SU-DHL-6 (cell line): ENCODE results near the gene MKNK2.
A peak's percentile ranks its signal among the peaks of the same experiment; 100 is the strongest.

ENCODE experiments used
- H2AFZ ChIP-seq: fragments of 200-600 bp; sonication (generic); 2 replicates; pipeline ENCODE4 v1.6.1; 2014; ENCODE audit warnings: low read depth, mild to moderate bottlenecking, moderate library complexity, mixed read lengths, antibody characterized with exemption, low read length; ENCODE audit not compliant: severe bottlenecking
- H3F3A ChIP-seq: fragments of 200-600 bp; shearing (Covaris generic); 2 replicates; pipeline ENCODE4 v1.6.0; 2016; ENCODE audit warnings: antibody characterized with exemption, mild to moderate bottlenecking; ENCODE audit not compliant: insufficient read depth
- H3K27ac ChIP-seq: fragments of 200-600 bp; sonication (generic); 2 replicates; pipeline ENCODE4 v1.5.1; 2016; ENCODE audit warnings: low read depth, mild to moderate bottlenecking, low read length, moderate library complexity, mixed read lengths
- H3K27me3 ChIP-seq: fragments of 200-600 bp; sonication (generic), shearing (Covaris generic); 2 replicates; pipeline ENCODE4 v1.6.0; 2014; ENCODE audit warnings: mild to moderate bottlenecking, low read length
- H3K36me3 ChIP-seq: fragments of 200-600 bp; sonication (generic); 2 replicates; pipeline ENCODE4 v1.6.1; 2014; ENCODE audit warnings: mild to moderate bottlenecking, low read length, mixed read lengths
- H3K4me2 ChIP-seq: fragments of 300-600, 200-600 bp; shearing (Covaris generic), sonication (generic); 2 replicates; pipeline ENCODE4 v1.6.0; 2014; ENCODE audit warnings: low read length, low read depth, mild to moderate bottlenecking; ENCODE audit not compliant: poor library complexity, severe bottlenecking
- H3K4me3 ChIP-seq: fragments of 200-600 bp; sonication (generic); 2 replicates; pipeline ENCODE4 v1.5.1; 2014; ENCODE audit warnings: antibody characterized with exemption, low read length, mild to moderate bottlenecking, mixed read lengths; ENCODE audit not compliant: insufficient read depth, poor library complexity, severe bottlenecking
- H3K79me2 ChIP-seq: fragments of 200-600 bp; sonication (generic); 2 replicates; pipeline ENCODE4 v1.6.1; 2014; ENCODE audit warnings: mild to moderate bottlenecking, low read length, moderate library complexity; ENCODE audit not compliant: insufficient read depth
- H3K9ac ChIP-seq: fragments of 200-600 bp; sonication (generic); 2 replicates; pipeline ENCODE4 v1.7.0; 2014; ENCODE audit warnings: mild to moderate bottlenecking, low read length
- H3K9me2 ChIP-seq: fragments of 200-600 bp; sonication (generic); replicated peaks from 2 replicates; pipeline ENCODE4 v1.6.1; 2014; ENCODE audit warnings: low read length; ENCODE audit not compliant: insufficient read depth
- H3K9me3 ChIP-seq: fragments of 200-600 bp; sonication (generic); 2 replicates; pipeline ENCODE4 v1.6.1; 2014; ENCODE audit warnings: low read length, mixed read lengths; ENCODE audit not compliant: insufficient read depth
- H4K20me1 ChIP-seq: fragments of 200-600 bp; sonication (generic); 2 replicates; pipeline ENCODE4 v1.6.1; 2014; ENCODE audit warnings: low read depth, mild to moderate bottlenecking, antibody characterized with exemption, low read length, moderate library complexity, mixed read lengths
- EZH2phosphoT487 ChIP-seq: fragments of 200-600 bp; sonication (generic), shearing (Covaris generic); conservative IDR thresholded peaks from 2 replicates; pipeline ENCODE4 v1.6.1; 2018; ENCODE audit warnings: mild to moderate bottlenecking, antibody characterized with exemption, low read length, moderate library complexity, mixed read lengths
- TF ChIP-seq, protein P1 (sequence below): fragments of 200-600 bp; sonication (generic); IDR thresholded peaks from one replicate; pipeline ENCODE4 v1.5.1; 2017; ENCODE audit warnings: antibody characterized with exemption, mild to moderate bottlenecking, low read length, moderate library complexity; ENCODE audit not compliant: insufficient read depth, poor library complexity, severe bottlenecking

The MKNK2 gene

DNA sequence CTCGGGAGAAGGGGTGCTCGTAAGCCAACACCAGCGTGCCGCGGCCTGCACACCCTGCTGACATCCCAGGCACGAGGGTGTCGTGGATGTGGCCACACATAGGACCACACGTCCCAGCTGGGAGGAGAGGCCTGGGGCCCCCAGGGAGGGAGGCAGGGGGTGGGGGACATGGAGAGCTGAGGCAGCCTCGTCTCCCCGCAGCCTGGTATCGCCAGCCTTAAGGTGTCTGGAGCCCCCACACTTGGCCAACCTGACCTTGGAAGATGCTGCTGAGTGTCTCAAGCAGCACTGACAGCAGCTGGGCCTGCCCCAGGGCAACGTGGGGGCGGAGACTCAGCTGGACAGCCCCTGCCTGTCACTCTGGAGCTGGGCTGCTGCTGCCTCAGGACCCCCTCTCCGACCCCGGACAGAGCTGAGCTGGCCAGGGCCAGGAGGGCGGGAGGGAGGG lies 48.0 kb upstream of the MKNK2 start:
- H3K79me2 ChIP-seq = peaks cover 23% of the 10 kb centered on the region
- TF ChIP-seq, protein P1, sequence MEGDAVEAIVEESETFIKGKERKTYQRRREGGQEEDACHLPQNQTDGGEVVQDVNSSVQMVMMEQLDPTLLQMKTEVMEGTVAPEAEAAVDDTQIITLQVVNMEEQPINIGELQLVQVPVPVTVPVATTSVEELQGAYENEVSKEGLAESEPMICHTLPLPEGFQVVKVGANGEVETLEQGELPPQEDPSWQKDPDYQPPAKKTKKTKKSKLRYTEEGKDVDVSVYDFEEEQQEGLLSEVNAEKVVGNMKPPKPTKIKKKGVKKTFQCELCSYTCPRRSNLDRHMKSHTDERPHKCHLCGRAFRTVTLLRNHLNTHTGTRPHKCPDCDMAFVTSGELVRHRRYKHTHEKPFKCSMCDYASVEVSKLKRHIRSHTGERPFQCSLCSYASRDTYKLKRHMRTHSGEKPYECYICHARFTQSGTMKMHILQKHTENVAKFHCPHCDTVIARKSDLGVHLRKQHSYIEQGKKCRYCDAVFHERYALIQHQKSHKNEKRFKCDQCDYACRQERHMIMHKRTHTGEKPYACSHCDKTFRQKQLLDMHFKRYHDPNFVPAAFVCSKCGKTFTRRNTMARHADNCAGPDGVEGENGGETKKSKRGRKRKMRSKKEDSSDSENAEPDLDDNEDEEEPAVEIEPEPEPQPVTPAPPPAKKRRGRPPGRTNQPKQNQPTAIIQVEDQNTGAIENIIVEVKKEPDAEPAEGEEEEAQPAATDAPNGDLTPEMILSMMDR = no peak
- no peak for TF ChIP-seq EZH2phosphoT487
- 0 out of 2 replicates have a peak, but pooled peaks cover 4% of the 10 kb centered on the region for H3F3A ChIP-seq
- H3K9me2 ChIP-seq = no peaks in the 10 kb centered on the region
- H2AFZ ChIP-seq = no peak overlapping the region
- H3K27me3 ChIP-seq = no peaks in the 10 kb centered on the region
- H3K4me3 ChIP-seq = no peak overlapping the region
- H4K20me1 ChIP-seq = no peaks in the 10 kb centered on the region
- H3K36me3 ChIP-seq = no peaks in the 10 kb centered on the region
- H3K9ac ChIP-seq = no peak overlapping the region
- H3K27ac ChIP-seq = no peak overlapping the region
- no peak overlapping the region for H3K4me2 ChIP-seq
- H3K9me3 ChIP-seq = no peaks in the 10 kb centered on the region

DNA sequence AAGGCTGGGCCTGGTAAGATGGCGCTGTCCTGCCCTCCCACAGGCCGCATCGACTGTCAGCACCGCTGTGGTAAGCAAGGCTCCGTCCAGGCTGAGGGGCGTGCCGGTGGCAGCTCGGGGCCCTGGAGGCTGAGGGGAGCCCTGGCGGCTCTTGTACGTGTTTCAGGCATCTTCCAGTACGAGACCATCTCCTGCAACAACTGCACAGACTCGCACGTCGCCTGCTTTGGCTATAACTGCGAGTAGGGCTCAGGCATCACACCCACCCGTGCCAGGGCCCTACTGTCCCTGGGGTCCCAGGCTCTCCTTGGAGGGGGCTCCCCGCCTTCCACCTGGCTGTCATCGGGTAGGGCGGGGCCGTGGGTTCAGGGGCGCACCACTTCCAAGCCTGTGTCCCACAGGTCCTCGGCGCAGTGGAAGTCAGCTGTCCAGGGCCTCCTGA lies 46.9 kb upstream of the MKNK2 start:
- no peak overlapping the region for H3K9ac ChIP-seq
- no peaks in the 10 kb centered on the region for H3K9me3 ChIP-seq
- H3F3A ChIP-seq = peaks cover 10% of the 10 kb centered on the region
- H3K4me2 ChIP-seq = no peak overlapping the region
- H3K36me3 ChIP-seq = no peaks in the 10 kb centered on the region
- peaks cover 31% of the 10 kb centered on the region for H3K79me2 ChIP-seq
- no peaks in the 10 kb centered on the region for H3K9me2 ChIP-seq
- no peak overlapping the region for H2AFZ ChIP-seq
- H3K27me3 ChIP-seq = no peaks in the 10 kb centered on the region
- TF ChIP-seq EZH2phosphoT487 = no peak
- TF ChIP-seq, protein P1 = no peak
- H4K20me1 ChIP-seq = no peaks in the 10 kb centered on the region
- no peak overlapping the region for H3K4me3 ChIP-seq
- 0 out of 2 replicates have a peak overlapping the region, but pooled peaks have one; percentile 26 for H3K27ac ChIP-seq

DNA sequence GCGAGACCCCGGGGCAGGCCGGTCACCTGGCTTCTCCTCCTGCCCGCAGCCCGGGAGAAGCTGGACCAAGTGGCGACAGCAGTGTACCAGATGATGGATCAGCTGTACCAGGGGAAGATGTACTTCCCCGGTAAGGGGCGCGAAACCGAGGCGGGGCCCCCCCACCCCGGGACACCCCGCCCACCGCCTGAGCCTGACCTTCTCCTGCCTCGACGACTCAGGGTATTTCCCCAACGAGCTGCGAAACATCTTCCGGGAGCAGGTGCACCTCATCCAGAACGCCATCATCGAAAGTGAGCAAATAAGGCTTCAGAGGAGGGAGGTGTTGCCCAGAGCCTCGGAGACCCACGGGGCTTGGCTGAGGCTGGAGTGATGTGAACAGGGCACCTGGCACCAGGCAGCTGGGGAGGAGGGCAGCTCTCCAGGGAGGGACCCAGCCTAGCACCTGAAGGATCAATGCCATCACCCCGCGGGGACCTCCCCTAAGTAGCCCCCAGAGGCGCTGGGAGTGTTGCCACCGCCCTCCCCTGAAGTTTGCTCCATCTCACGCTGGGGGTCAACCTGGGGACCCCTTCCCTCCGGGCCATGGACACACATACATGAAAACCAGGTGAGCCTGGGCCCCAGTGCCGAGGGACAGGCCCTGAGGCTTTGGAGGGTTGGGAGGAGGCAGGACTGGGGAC lies 46.3 kb upstream of the MKNK2 start:
- Histone ChIP-seq H3K27ac (peak overlapping the region; percentile 26; the same call in 1 of the 2 replicates), H3K9me2 (no peaks in the 10 kb centered on the region), H3K4me2 (peak overlapping the region; percentile 80), H4K20me1 (no peaks in the 10 kb centered on the region), H3K36me3 (no peaks in the 10 kb centered on the region), H3K9me3 (no peaks in the 10 kb centered on the region), H3K79me2 (peaks cover 37% of the 10 kb centered on the region), H3F3A (peaks cover 15% of the 10 kb centered on the region), H3K27me3 (no peaks in the 10 kb centered on the region), H2AFZ (no peak overlapping the region), H3K9ac (peak overlapping the region; percentile 62), H3K4me3 (peak overlapping the region; percentile 66)
- no peak for TF ChIP-seq EZH2phosphoT487
- TF ChIP-seq, protein P1 = no peak
